Keratinocyte (primary cell): ENCODE data around the gene ARL14EPL. TPM values are rescaled to one million over a fixed set of nuclear protein-coding genes. Genes with fewer than 3 reads are reported as not detected.

Experiments used
- DNase-seq: peaks from one replicate; pipeline ENCODE4 v3.0.0-alpha.2; 2011; ENCODE audit warnings: low read depth, missing footprints, low spot score
- FAIRE-seq: peaks from 2 replicates; lab custom pipeline; 2011; peaks lifted over from hg19 to GRCh38; lab: Jason Lieb, UNC
- H2AFZ ChIP-seq: 2 replicates; pipeline ENCODE4 v1.6.0; 2012; ENCODE audit warnings: low read length, control low read depth, inconsistent platforms; ENCODE audit not compliant: control insufficient read depth
- H3K27ac ChIP-seq: 2 replicates; pipeline ENCODE4 v1.5.1; 2011; ENCODE audit warnings: low read length; ENCODE audit not compliant: control insufficient read depth, insufficient read depth
- H3K27me3 ChIP-seq: 3 replicates; pipeline ENCODE4 v1.6.0; 2011; ENCODE audit warnings: low read length; ENCODE audit not compliant: control insufficient read depth, insufficient read depth; ENCODE audit errors: extremely low read depth
- H3K36me3 ChIP-seq, 2 experiments: 2 replicates in 1 of 2; 3 replicates in 1 of 2; pipeline ENCODE4 v1.5.1; 2011; ENCODE audit warnings: low read length in 2 of 2, mild to moderate bottlenecking in 1 of 2; ENCODE audit not compliant: control insufficient read depth in 2 of 2, insufficient read depth in 2 of 2; ENCODE audit errors: extremely low read depth in 1 of 2
- H3K4me1 ChIP-seq: 3 replicates; pipeline ENCODE4 v1.5.1; 2011; ENCODE audit warnings: low read length; ENCODE audit not compliant: control insufficient read depth, insufficient read depth; ENCODE audit errors: extremely low read depth
- H3K4me2 ChIP-seq: 3 replicates; pipeline ENCODE4 v1.6.0; 2011; ENCODE audit warnings: low read depth, low read length; ENCODE audit not compliant: control insufficient read depth, insufficient read depth; ENCODE audit errors: extremely low read depth
- H3K4me3 ChIP-seq, 3 experiments: fragments of 200-600 bp in 1 of 3; sonication (generic) in 1 of 3; 2 replicates in 2 of 3; 3 replicates in 1 of 3; pipeline ENCODE4 v1.5.1; 2011 to 2016; ENCODE audit warnings: low read length in 3 of 3, mild to moderate bottlenecking in 3 of 3, control low read depth in 2 of 3, inconsistent platforms in 1 of 3, low read depth in 1 of 3, mixed read lengths in 1 of 3, mixed run types in 1 of 3, moderate library complexity in 1 of 3; ENCODE audit not compliant: control insufficient read depth in 2 of 3, insufficient read depth in 2 of 3; ENCODE audit errors: extremely low read depth in 1 of 3
- H3K79me2 ChIP-seq: 2 replicates; pipeline ENCODE4 v1.6.0; 2012; ENCODE audit warnings: low read length; ENCODE audit not compliant: control insufficient read depth, insufficient read depth
- H3K9ac ChIP-seq: 3 replicates; pipeline ENCODE4 v1.6.0; 2011; ENCODE audit warnings: low read length; ENCODE audit not compliant: control insufficient read depth, insufficient read depth; ENCODE audit errors: extremely low read depth
- H3K9me1 ChIP-seq: 3 replicates; pipeline ENCODE4 v1.6.0; 2011; ENCODE audit warnings: low read length; ENCODE audit not compliant: control insufficient read depth, insufficient read depth; ENCODE audit errors: extremely low read depth
- H3K9me3 ChIP-seq: 2 replicates; pipeline ENCODE4 v1.5.1; 2012; ENCODE audit warnings: low read depth, low read length; ENCODE audit not compliant: control insufficient read depth
- H4K20me1 ChIP-seq: 3 replicates; pipeline ENCODE4 v1.6.0; 2011; ENCODE audit warnings: low read length; ENCODE audit not compliant: control insufficient read depth, insufficient read depth; ENCODE audit errors: extremely low read depth
- EZH2 ChIP-seq: IDR thresholded peaks from one replicate; pipeline ENCODE4 v1.6.1; 2012; ENCODE audit warnings: inconsistent platforms, mild to moderate bottlenecking, low read length, moderate library complexity
- dilution Hi-C: fragments of 300-500 bp; cut with MboI; formaldehyde crosslinking; loops from one replicate; pipeline ENCODE4 v1.7.0; 2020; ENCODE audit warnings: low sequenced_read_pairs; ENCODE audit not compliant: extremely low pct_ligation_motif_present
- polyA minus RNA-seq, 3 experiments: library from RNA; depleted of rRNA, polyadenylated mRNA; stranded (reverse); fragments of >200 nt; gene quantifications; 1 replicate in 1 of 3; 2 replicates in 1 of 3; 3 replicates in 1 of 3; pipeline ENCODE4 v1.2.3, GENCODE V29; 2011
- polyA plus RNA-seq, 5 experiments: library from polyadenylated mRNA; depleted of rRNA in 3 of 5; stranded (reverse) in 3 of 5; stranded (forward) in 1 of 5; unstranded in 1 of 5; fragments of >200 nt; gene quantifications; 1 replicate in 1 of 5; 2 replicates in 3 of 5; 3 replicates in 1 of 5; pipeline versions ENCODE4 v1.2.1 to v1.2.3, GENCODE V29; 2011 to 2012; ENCODE audit warnings: missing spikeins in 2 of 5, low read depth in 1 of 5, low replicate concordance in 1 of 5
- TF ChIP-seq, protein P1 (sequence below), 3 experiments: IDR thresholded peaks in 1 of 3; conservative IDR thresholded peaks in 1 of 3; optimal IDR thresholded peaks in 1 of 3; 2 replicates in 2 of 3; 3 replicates in 1 of 3; pipeline versions ENCODE3 to v1.5.1; 2011; ENCODE audit warnings: low read length in 3 of 3, mild to moderate bottlenecking in 3 of 3, moderate library complexity in 2 of 3, control low read depth in 1 of 3, inconsistent platforms in 1 of 3; ENCODE audit not compliant: insufficient read depth in 2 of 3; ENCODE audit errors: extremely low read depth in 1 of 3

ARL14EPL gene
- polyA plus RNA-seq, result not detected in 3 replicates
- polyA plus RNA-seq (2011; ENCODE audit: low read depth), result not detected
- polyA plus RNA-seq (2011; cell fraction: cytosol; rRNA removed), result not detected in 2 replicates
- polyA plus RNA-seq (2011; cell fraction: nucleus; rRNA removed), result not detected in 2 replicates
- polyA plus RNA-seq (2012; ENCODE audit: low replicate concordance), result not detected in 2 replicates
- polyA minus RNA-seq, result not detected in 3 replicates
- polyA minus RNA-seq (2011; cell fraction: cytosol; rRNA and poly(A)+ RNA removed), result not detected
- polyA minus RNA-seq (2011; cell fraction: nucleus; rRNA and poly(A)+ RNA removed), result not detected in 2 replicates

DNA sequence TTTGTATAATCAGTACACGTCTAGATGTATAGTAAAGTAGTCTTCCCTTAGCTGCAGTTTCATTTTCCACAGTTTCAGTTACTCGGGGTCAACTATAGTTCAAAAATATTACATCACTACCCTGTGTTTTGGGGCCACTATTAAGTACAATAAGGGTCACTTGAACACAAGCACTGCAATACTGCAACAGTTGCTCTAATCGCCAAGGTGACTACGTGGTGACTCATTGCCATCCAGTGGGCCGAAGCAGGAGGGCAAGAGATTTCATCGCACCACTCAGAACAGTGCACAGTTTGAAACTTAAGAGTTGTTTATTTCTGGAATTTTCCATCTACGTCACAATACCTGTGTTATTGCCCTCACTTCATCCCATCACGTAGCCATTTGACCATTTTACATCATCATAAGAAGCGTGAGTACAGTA lies at the start of gene ARL14EPL:
TSS of gene ARL14EPL (plus strand) at position 379 of the 424 bp plus-strand sequence. CDS start 18,994 bp downstream, outside the sequence.
- dilution Hi-C loops, result no loop called here
- no peaks in the 10 kb centered on the region for H3K79me2 ChIP-seq
- H3K27ac ChIP-seq, result no peak within 1 kb of the TSS
- H3K27me3 ChIP-seq, result no peaks in the 10 kb centered on the region
- no peaks in the 10 kb centered on the region for H3K9me3 ChIP-seq
- no peak for DNase-seq
- no peaks in the 10 kb centered on the region for H3K36me3 ChIP-seq
- H2AFZ ChIP-seq, result no peak within 1 kb of the TSS
- no peak within 1 kb of the TSS for H3K4me3 ChIP-seq
- H3K9me1 ChIP-seq, result no peaks in the 10 kb centered on the region
- no peak within 1 kb of the TSS for H3K4me2 ChIP-seq
- H4K20me1 ChIP-seq, result no peaks in the 10 kb centered on the region
- FAIRE-seq, result no peak
- TF ChIP-seq, protein P1, sequence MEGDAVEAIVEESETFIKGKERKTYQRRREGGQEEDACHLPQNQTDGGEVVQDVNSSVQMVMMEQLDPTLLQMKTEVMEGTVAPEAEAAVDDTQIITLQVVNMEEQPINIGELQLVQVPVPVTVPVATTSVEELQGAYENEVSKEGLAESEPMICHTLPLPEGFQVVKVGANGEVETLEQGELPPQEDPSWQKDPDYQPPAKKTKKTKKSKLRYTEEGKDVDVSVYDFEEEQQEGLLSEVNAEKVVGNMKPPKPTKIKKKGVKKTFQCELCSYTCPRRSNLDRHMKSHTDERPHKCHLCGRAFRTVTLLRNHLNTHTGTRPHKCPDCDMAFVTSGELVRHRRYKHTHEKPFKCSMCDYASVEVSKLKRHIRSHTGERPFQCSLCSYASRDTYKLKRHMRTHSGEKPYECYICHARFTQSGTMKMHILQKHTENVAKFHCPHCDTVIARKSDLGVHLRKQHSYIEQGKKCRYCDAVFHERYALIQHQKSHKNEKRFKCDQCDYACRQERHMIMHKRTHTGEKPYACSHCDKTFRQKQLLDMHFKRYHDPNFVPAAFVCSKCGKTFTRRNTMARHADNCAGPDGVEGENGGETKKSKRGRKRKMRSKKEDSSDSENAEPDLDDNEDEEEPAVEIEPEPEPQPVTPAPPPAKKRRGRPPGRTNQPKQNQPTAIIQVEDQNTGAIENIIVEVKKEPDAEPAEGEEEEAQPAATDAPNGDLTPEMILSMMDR (optimal IDR thresholded peaks at IDR 0.05 in 1 of 3, IDR thresholded peaks at IDR 0.05 in 1 of 3, conservative IDR thresholded peaks at IDR 0.05 in 1 of 3; ENCODE audit: extremely low read depth in 1 of 3, insufficient read depth in 2 of 3, low read length in 3 of 3), result peak in 1 of 3 experiments; percentile 27
- no peak for TF ChIP-seq EZH2
- H3K9ac ChIP-seq, result no peak within 1 kb of the TSS
- H3K4me1 ChIP-seq, result no peaks in the 10 kb centered on the region

DNA sequence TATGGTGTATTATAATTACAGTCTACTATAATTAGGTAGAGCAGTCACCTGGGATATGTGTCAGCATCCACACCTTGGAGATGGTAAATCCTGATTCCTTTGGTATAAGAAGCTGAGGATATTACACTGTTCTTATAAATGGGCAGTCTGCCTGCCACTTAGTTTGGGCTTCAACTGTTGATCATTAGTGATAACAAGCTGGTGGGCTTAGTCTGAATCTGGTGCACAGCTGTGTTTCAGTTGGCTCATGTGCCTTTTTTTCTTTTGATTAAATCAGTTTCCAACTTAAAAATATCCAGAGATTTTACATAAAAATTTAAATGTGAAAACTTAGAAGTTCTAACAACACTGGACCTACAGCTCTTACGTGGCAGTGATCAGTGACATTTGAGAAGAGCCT lies 48.8 kb upstream of the ARL14EPL start:
- Histone ChIP-seq H4K20me1 (no peaks in the 10 kb centered on the region), H3K9me3 (no peaks in the 10 kb centered on the region), H3K36me3 (no peaks in the 10 kb centered on the region), H3K79me2 (no peaks in the 10 kb centered on the region), H3K4me3 (no peak overlapping the region), H3K4me2 (no peak overlapping the region), H3K9ac (no peak overlapping the region), H3K27ac (no peak overlapping the region), H2AFZ (no peak overlapping the region), H3K4me1 (no peaks in the 10 kb centered on the region), H3K9me1 (no peaks in the 10 kb centered on the region), H3K27me3 (peaks cover 3% of the 10 kb centered on the region)
- TF ChIP-seq, protein P1 (optimal IDR thresholded peaks at IDR 0.05 in 1 of 3, IDR thresholded peaks at IDR 0.05 in 1 of 3, conservative IDR thresholded peaks at IDR 0.05 in 1 of 3; ENCODE audit: extremely low read depth in 1 of 3, insufficient read depth in 2 of 3, low read length in 3 of 3), result no peak
- TF ChIP-seq EZH2, result no peak
- FAIRE-seq (no peak), DNase-seq (no peak)
- dilution Hi-C loops, result no loop called here
